ENCODE measurements around the gene IDNK.

Gene IDNK

DNA sequence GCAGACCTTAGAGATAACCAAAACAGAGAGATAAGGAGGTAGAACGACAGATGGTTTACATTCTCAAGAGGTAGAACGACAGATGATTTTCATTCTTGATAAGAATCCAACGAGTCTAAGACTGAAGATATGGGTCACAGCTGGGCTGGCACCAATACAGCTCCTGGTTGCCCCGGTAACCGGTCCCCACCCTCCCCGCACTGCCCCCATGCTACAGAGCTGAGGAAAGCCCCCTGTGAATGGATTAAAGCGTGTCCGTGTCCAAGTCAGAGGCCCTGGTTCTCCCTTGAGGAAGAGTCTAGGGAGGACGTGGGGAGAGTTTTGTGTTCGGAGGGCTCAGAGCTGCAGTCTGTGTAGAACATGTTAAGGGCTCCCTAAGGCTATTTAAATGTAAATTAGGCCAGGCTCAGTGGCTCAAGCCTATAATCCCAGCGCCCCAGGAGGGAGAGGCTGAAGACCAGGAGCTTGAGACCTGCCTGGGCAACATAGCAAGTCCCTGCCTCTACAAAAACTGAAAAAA lies 8.1 kb downstream of the IDNK start:
- POLR2A ChIA-PET = interaction anchor here (0.7 kb wide), 1 partner anchor 86 kb away, joined by 3 read pairs; no protein-coding TSS in a partner anchor
- Histone ChIP-seq H3K9me3 (ENCODE audit: control extremely low read depth in 1 of 5, control insufficient read depth in 4 of 5, insufficient read depth in 2 of 5, low read depth in 1 of 5, low read length in 4 of 5) (no peaks in the 10 kb centered on the region), H3K36me3 (ENCODE audit: control insufficient read depth in 4 of 4, insufficient read depth in 4 of 4, low read length in 3 of 4) (peaks cover 7 to 28% (median 16%) of the 10 kb centered on the region in 4 experiments), H3K27me3 (replicated peaks in 2 of 5; ENCODE audit: control insufficient read depth in 4 of 5, insufficient read depth in 5 of 5, low read length in 4 of 5) (no peaks in the 10 kb centered on the region), H3K4me1 (ENCODE audit: control extremely low read depth in 1 of 4, control insufficient read depth in 4 of 4, insufficient read depth in 4 of 4, low read length in 3 of 4) (peaks cover 0 to 5% (median 0%) of the 10 kb centered on the region in 4 experiments), H3K27ac (ENCODE audit: insufficient read depth in 1 of 2, low read depth in 1 of 2, low read length in 2 of 2, poor library complexity in 1 of 2, severe bottlenecking in 2 of 2) (no peak overlapping the region), H3K4me3 (ENCODE audit: control insufficient read depth in 1 of 7, extremely low read depth in 1 of 7, insufficient read depth in 4 of 7, low read depth in 2 of 7, low read length in 6 of 7) (no peak overlapping the region)
- no peak for DNase-seq
- CTCF ChIA-PET = interaction anchor here (1.4 to 12.4 kb wide), 3 partner anchors 10 to 21 kb away, joined by 3 to 121 read pairs (median 11); no protein-coding TSS in a partner anchor
- WGBS (ENCODE audit: insufficient coverage) = 89% methylated on average over 10 of the region's 11 CpGs

GRCh38 chr9:83633255-83633654 lies 10.3 kb downstream of the IDNK start:
- H3K27me3 ChIP-seq (replicated peaks in 2 of 5; ENCODE audit: control insufficient read depth in 4 of 5, insufficient read depth in 5 of 5, low read length in 4 of 5) = no peaks in the 10 kb centered on the region
- ChIA-PET CTCF (interaction anchor here (1.2 to 12.4 kb wide), 3 partner anchors 11 to 14 kb away, joined by 3 to 121 read pairs (median 11); partner anchors contain the start of gene IDNK), POLR2A (no interaction called here)
- H3K36me3 ChIP-seq (ENCODE audit: control insufficient read depth in 4 of 4, insufficient read depth in 4 of 4, low read length in 3 of 4) = peaks cover 5 to 15% (median 8%) of the 10 kb centered on the region in 4 experiments
- H3K9me3 ChIP-seq (ENCODE audit: control extremely low read depth in 1 of 5, control insufficient read depth in 4 of 5, insufficient read depth in 2 of 5, low read depth in 1 of 5, low read length in 4 of 5) = no peaks in the 10 kb centered on the region
- peaks cover 0 to under 1% (median 0%) of the 10 kb centered on the region in 4 experiments for H3K4me1 ChIP-seq (ENCODE audit: control extremely low read depth in 1 of 4, control insufficient read depth in 4 of 4, insufficient read depth in 4 of 4, low read length in 3 of 4)
- no peak for DNase-seq
- no CpG with 5 or more reads among the region's 1 CpG for WGBS (ENCODE audit: insufficient coverage)
- H3K4me3 ChIP-seq (ENCODE audit: control insufficient read depth in 1 of 7, extremely low read depth in 1 of 7, insufficient read depth in 4 of 7, low read depth in 2 of 7, low read length in 6 of 7) = no peak overlapping the region
- H3K27ac ChIP-seq (ENCODE audit: insufficient read depth in 1 of 2, low read depth in 1 of 2, low read length in 2 of 2, poor library complexity in 1 of 2, severe bottlenecking in 2 of 2) = no peak overlapping the region

DNA sequence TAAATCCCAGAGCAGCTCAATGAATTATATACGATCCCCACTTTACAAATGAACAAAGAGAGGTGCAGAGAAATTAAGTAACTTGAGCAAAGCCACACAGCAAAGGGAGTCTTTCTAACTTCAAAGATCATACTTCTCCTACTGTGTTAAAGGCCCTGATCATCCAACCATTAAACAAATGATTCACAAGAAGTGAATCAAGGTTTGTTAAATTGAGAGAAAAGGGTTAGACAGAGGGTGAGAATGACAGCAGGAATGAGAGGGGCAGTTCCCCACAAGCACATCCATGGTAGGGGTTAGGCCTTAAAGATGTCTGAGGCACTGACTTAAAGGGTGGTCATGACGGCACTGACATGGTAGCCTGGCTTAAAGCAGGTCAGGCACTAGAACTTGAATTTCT lies 10.7 kb downstream of the IDNK start:
- Histone ChIP-seq H3K4me3 (ENCODE audit: control insufficient read depth in 1 of 7, extremely low read depth in 1 of 7, insufficient read depth in 4 of 7, low read depth in 2 of 7, low read length in 6 of 7) (no peak overlapping the region), H3K36me3 (ENCODE audit: control insufficient read depth in 4 of 4, insufficient read depth in 4 of 4, low read length in 3 of 4) (peaks cover 5 to 14% (median 8%) of the 10 kb centered on the region in 4 experiments), H3K4me1 (ENCODE audit: control extremely low read depth in 1 of 4, control insufficient read depth in 4 of 4, insufficient read depth in 4 of 4, low read length in 3 of 4) (no peaks in the 10 kb centered on the region), H3K27ac (ENCODE audit: insufficient read depth in 1 of 2, low read depth in 1 of 2, low read length in 2 of 2, poor library complexity in 1 of 2, severe bottlenecking in 2 of 2) (no peak overlapping the region), H3K27me3 (replicated peaks in 2 of 5; ENCODE audit: control insufficient read depth in 4 of 5, insufficient read depth in 5 of 5, low read length in 4 of 5) (no peaks in the 10 kb centered on the region), H3K9me3 (ENCODE audit: control extremely low read depth in 1 of 5, control insufficient read depth in 4 of 5, insufficient read depth in 2 of 5, low read depth in 1 of 5, low read length in 4 of 5) (no peaks in the 10 kb centered on the region)
- no CpG with 5 or more reads among the region's 2 CpGs for WGBS (ENCODE audit: insufficient coverage)
- no peak for DNase-seq
- ChIA-PET CTCF (interaction anchor here (2.6 to 12.4 kb wide), 2 partner anchors 13 to 14 kb away, joined by 11 to 121 read pairs; no protein-coding TSS in a partner anchor), POLR2A (no interaction called here)

GRCh38 chr9:83636813-83637212 lies 13.9 kb downstream of the IDNK start:
- ChIA-PET POLR2A (no interaction called here), CTCF (interaction anchor here (0.9 to 7.1 kb wide), 5 partner anchors 11 to 284 kb away, joined by 3 to 67 read pairs (median 4); partner anchors contain the start of gene IDNK)
- H3K4me3 ChIP-seq (ENCODE audit: control insufficient read depth in 1 of 7, extremely low read depth in 1 of 7, insufficient read depth in 4 of 7, low read depth in 2 of 7, low read length in 6 of 7) = no peak overlapping the region
- H3K27ac ChIP-seq (ENCODE audit: insufficient read depth in 1 of 2, low read depth in 1 of 2, low read length in 2 of 2, poor library complexity in 1 of 2, severe bottlenecking in 2 of 2) = no peak overlapping the region
- H3K36me3 ChIP-seq (ENCODE audit: control insufficient read depth in 4 of 4, insufficient read depth in 4 of 4, low read length in 3 of 4) = no peaks in the 10 kb centered on the region
- H3K4me1 ChIP-seq (ENCODE audit: control extremely low read depth in 1 of 4, control insufficient read depth in 4 of 4, insufficient read depth in 4 of 4, low read length in 3 of 4) = no peaks in the 10 kb centered on the region
- no peaks in the 10 kb centered on the region for H3K9me3 ChIP-seq (ENCODE audit: control extremely low read depth in 1 of 5, control insufficient read depth in 4 of 5, insufficient read depth in 2 of 5, low read depth in 1 of 5, low read length in 4 of 5)
- no peak for DNase-seq
- H3K27me3 ChIP-seq (replicated peaks in 2 of 5; ENCODE audit: control insufficient read depth in 4 of 5, insufficient read depth in 5 of 5, low read length in 4 of 5) = no peaks in the 10 kb centered on the region

DNA sequence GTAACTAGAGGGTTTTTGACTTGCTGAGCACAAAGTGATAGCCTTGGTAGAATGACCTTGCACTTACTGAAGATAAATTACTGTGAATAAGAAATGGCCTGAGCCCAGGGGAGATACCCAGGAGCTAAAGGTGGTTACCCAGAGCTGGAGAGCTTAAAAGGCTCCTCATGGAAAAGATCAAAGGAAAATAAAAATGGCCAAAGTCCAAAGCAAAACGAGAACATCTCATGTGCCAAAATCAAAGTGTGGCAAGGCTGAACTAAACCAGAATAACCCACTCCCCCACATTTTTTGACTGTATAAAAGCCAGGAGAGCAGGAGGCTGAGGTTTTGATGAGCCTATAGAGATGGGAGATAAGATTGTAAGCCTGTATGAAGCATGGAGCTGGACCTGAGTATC lies 14.4 kb downstream of the IDNK start:
- POLR2A ChIA-PET = no interaction called here
- Histone ChIP-seq H3K4me3 (ENCODE audit: control insufficient read depth in 1 of 7, extremely low read depth in 1 of 7, insufficient read depth in 4 of 7, low read depth in 2 of 7, low read length in 6 of 7) (no peak overlapping the region), H3K4me1 (ENCODE audit: control extremely low read depth in 1 of 4, control insufficient read depth in 4 of 4, insufficient read depth in 4 of 4, low read length in 3 of 4) (no peaks in the 10 kb centered on the region), H3K36me3 (ENCODE audit: control insufficient read depth in 4 of 4, insufficient read depth in 4 of 4, low read length in 3 of 4) (no peaks in the 10 kb centered on the region), H3K27me3 (replicated peaks in 2 of 5; ENCODE audit: control insufficient read depth in 4 of 5, insufficient read depth in 5 of 5, low read length in 4 of 5) (no peaks in the 10 kb centered on the region), H3K9me3 (ENCODE audit: control extremely low read depth in 1 of 5, control insufficient read depth in 4 of 5, insufficient read depth in 2 of 5, low read depth in 1 of 5, low read length in 4 of 5) (no peaks in the 10 kb centered on the region), H3K27ac (ENCODE audit: insufficient read depth in 1 of 2, low read depth in 1 of 2, low read length in 2 of 2, poor library complexity in 1 of 2, severe bottlenecking in 2 of 2) (no peak overlapping the region)
- CTCF ChIA-PET = interaction anchor here (0.9 to 7.1 kb wide), 5 partner anchors 11 to 283 kb away, joined by 3 to 67 read pairs (median 4); partner anchors contain the start of gene IDNK
- WGBS (ENCODE audit: insufficient coverage) = no CpG with 5 or more reads among the region's 1 CpG
- no peak for DNase-seq

GRCh38 chr9:83639266-83639665 lies 16.3 kb downstream of the IDNK start:
- Histone ChIP-seq H3K4me3 (ENCODE audit: control insufficient read depth in 1 of 7, extremely low read depth in 1 of 7, insufficient read depth in 4 of 7, low read depth in 2 of 7, low read length in 6 of 7) (no peak overlapping the region), H3K27me3 (replicated peaks in 2 of 5; ENCODE audit: control insufficient read depth in 4 of 5, insufficient read depth in 5 of 5, low read length in 4 of 5) (no peaks in the 10 kb centered on the region), H3K4me1 (ENCODE audit: control extremely low read depth in 1 of 4, control insufficient read depth in 4 of 4, insufficient read depth in 4 of 4, low read length in 3 of 4) (peaks cover 0 to 2% (median 0%) of the 10 kb centered on the region in 4 experiments), H3K9me3 (ENCODE audit: control extremely low read depth in 1 of 5, control insufficient read depth in 4 of 5, insufficient read depth in 2 of 5, low read depth in 1 of 5, low read length in 4 of 5) (no peaks in the 10 kb centered on the region), H3K27ac (ENCODE audit: insufficient read depth in 1 of 2, low read depth in 1 of 2, low read length in 2 of 2, poor library complexity in 1 of 2, severe bottlenecking in 2 of 2) (no peak overlapping the region), H3K36me3 (ENCODE audit: control insufficient read depth in 4 of 4, insufficient read depth in 4 of 4, low read length in 3 of 4) (peaks cover 0 to 2% (median 0%) of the 10 kb centered on the region in 4 experiments)
- CTCF ChIA-PET = interaction anchor here (1.1 to 7.1 kb wide), 6 partner anchors 10 to 69 kb away, joined by 3 to 67 read pairs (median 14); partner anchors contain the start of genes IDNK and UBQLN1
- POLR2A ChIA-PET = no interaction called here
- 100% methylated on average over 1 of the region's 1 CpG for WGBS (ENCODE audit: insufficient coverage)
- DNase-seq = no peak

- Histone ChIP-seq H3K4me1 (ENCODE audit: control extremely low read depth in 1 of 4, control insufficient read depth in 4 of 4, insufficient read depth in 4 of 4, low read length in 3 of 4) (peaks cover 0 to 2% (median 0%) of the 10 kb centered on the region in 4 experiments), H3K27me3 (replicated peaks in 2 of 5; ENCODE audit: control insufficient read depth in 4 of 5, insufficient read depth in 5 of 5, low read length in 4 of 5) (no peaks in the 10 kb centered on the region), H3K9me3 (ENCODE audit: control extremely low read depth in 1 of 5, control insufficient read depth in 4 of 5, insufficient read depth in 2 of 5, low read depth in 1 of 5, low read length in 4 of 5) (no peaks in the 10 kb centered on the region), H3K36me3 (ENCODE audit: control insufficient read depth in 4 of 4, insufficient read depth in 4 of 4, low read length in 3 of 4) (peaks cover 2 to 10% (median 3%) of the 10 kb centered on the region in 4 experiments), H3K4me3 (ENCODE audit: control insufficient read depth in 1 of 7, extremely low read depth in 1 of 7, insufficient read depth in 4 of 7, low read depth in 2 of 7, low read length in 6 of 7) (no peak overlapping the region), H3K27ac (ENCODE audit: insufficient read depth in 1 of 2, low read depth in 1 of 2, low read length in 2 of 2, poor library complexity in 1 of 2, severe bottlenecking in 2 of 2) (no peak overlapping the region)
- WGBS (ENCODE audit: insufficient coverage) = 90% methylated on average over 3 of the region's 4 CpGs
- no peak for DNase-seq
- ChIA-PET CTCF (interaction anchor here (2.0 to 9.3 kb wide), 2 partner anchors 14 to 22 kb away, joined by 7 to 121 read pairs; partner anchors contain the start of gene IDNK), POLR2A (no interaction called here)
Observed at GRCh38 chr9:83642793-83643192, 19.9 kb downstream of the IDNK start.
